GM12872 (cell line): ENCODE measurements around the gene ADCY2.

Experiments
- TF ChIP-seq, protein P1 (sequence below): IDR thresholded peaks from 3 replicates; pipeline ENCODE4 v1.5.1; 2011; ENCODE audit warnings: low read depth, mild to moderate bottlenecking, low read length, moderate library complexity; ENCODE audit not compliant: insufficient read depth

ADCY2 gene

DNA sequence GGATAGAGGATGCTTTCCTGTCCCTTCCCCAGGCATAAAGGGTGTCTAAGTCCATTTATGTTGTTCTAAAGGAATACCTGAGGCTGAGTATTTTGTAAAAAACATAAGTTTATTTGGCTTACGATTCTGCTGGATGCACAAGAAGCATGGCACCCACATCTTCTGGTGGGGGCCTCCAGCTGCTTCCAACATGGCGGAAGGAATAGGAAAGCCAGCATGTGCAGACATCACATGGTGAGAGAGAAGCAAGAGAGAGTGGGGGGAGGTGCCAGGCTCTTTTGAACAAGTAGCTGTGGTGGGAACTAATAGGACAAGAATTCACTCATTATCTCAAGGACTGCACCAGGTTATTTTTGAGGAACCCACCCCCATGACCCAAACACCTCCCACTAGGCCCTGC lies 77.2 kb downstream of the ADCY2 start:
- TF ChIP-seq, protein P1, sequence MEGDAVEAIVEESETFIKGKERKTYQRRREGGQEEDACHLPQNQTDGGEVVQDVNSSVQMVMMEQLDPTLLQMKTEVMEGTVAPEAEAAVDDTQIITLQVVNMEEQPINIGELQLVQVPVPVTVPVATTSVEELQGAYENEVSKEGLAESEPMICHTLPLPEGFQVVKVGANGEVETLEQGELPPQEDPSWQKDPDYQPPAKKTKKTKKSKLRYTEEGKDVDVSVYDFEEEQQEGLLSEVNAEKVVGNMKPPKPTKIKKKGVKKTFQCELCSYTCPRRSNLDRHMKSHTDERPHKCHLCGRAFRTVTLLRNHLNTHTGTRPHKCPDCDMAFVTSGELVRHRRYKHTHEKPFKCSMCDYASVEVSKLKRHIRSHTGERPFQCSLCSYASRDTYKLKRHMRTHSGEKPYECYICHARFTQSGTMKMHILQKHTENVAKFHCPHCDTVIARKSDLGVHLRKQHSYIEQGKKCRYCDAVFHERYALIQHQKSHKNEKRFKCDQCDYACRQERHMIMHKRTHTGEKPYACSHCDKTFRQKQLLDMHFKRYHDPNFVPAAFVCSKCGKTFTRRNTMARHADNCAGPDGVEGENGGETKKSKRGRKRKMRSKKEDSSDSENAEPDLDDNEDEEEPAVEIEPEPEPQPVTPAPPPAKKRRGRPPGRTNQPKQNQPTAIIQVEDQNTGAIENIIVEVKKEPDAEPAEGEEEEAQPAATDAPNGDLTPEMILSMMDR = no peak

DNA sequence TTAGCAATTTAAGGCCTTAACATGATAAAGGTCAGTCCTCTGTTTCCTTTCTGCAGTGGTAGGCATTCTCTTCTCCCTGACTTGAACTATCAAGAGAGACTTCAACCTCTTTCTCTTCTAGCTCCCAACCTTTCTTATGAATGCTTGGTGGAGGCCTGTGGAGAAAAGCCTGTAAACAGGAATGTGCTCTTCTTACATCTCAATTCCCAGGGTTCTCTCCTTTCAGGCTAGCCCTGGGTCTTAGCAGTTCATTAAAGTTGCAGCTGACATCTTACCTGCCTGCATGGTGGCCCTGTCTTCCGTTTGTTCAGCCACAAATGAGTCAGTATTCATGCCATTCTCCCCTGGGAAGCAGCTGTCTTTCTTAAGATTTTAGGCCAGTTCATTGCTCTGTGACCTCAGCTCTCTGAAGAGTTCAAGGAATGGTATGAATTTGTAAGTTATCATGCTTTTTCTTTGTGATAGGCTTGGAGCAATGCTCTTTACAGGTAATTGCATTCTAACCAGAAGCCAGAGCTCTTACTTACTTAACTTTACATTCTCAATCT lies 77.8 kb downstream of the ADCY2 start:
- TF ChIP-seq, protein P1 = no peak

GRCh38 chr5:7474821-7475403 lies 79.0 kb downstream of the ADCY2 start:
- TF ChIP-seq, protein P1 = no peak

DNA sequence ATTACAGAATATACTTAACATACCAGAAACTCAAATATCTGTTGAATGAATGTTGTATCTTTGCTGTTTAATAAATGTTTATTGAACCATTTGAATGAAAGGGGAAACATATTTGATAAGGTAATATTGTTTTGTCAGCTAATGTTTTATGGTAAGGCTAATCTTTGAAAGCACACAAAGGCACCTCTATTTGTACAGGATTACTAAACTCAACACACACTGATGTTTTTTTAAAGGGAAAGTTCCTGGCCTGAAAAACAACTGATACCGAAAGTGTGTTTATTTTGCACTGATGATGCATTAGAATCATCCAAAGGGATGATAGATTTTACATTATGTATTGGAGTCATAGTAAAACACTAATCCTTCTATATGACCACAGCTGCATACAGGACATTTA lies 82.5 kb downstream of the ADCY2 start:
- TF ChIP-seq, protein P1 = no peak

GRCh38 chr5:7488734-7489133 lies 92.8 kb downstream of the ADCY2 start:
- TF ChIP-seq, protein P1 = no peak

DNA sequence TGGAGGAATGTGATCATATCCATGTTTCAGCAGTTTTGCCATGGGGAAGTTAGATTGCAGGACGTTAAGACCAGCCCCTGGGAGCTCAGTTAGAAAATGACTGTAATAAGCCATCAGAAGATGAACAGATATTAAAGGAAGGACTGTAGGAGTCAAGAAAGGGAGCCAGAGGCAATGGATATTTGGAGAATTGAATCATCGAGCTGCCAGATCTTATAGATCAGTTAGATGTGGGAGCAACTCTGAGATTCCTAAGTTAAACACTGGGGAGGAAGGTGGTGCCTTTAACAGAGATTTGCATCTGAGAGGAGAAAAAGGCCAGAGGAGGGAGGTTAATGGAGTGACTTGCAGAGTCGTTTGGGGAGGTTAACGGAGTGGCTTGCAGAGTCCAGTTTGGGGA lies 96.4 kb downstream of the ADCY2 start:
- TF ChIP-seq, protein P1 = no peak

DNA sequence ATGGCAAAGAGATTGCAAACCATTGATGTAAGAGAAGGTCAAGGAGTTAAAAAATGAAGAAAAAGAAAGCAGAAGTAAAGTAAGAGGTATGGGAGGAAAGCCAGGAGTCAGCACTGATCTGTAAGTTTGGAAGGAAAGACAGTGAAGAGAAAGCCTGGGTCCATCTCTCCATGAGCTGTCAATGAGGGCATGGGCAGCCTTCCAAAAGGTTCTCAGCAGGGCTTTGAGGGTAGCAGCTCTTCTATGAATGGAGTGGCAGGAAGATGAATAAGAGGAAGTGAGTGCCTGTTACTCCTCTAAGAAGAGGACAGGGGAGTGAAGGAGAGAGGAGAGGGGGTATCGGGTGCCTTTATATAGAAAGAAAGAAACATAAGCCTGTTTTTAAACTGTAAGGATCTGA lies 97.1 kb downstream of the ADCY2 start:
- TF ChIP-seq, protein P1 = no peak

DNA sequence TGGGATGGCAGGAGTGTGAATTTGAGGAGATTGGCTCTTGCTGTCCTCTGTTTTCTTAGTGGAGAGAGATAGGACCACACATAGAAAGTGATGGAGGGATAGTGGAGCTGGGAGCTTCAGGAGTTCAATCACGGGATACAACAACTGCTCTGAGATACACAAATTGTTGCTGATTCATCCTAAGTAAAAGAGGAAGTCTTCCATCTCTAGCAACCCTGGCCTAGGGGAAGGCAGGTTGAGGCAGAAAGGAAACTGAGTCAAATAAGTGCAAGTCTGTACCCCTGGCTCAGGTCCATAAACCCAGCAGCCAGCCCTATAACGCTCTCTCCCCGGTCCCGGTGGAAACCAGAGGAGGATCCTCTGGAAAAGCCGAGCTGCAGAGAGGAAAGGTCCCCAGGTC lies 97.7 kb downstream of the ADCY2 start:
- TF ChIP-seq, protein P1 = no peak
